ENCODE measurements around the gene MANEAL.

GRCh38 chr1:37776946-37777516, 16.6 kb upstream of the MANEAL start:
- no peak for TF ChIP-seq CTCF (IDR thresholded peaks at IDR 0.05)
- no peak for TF ChIP-seq POLR2A (IDR thresholded peaks at IDR 0.05)
